MM.1S (cell line): ENCODE data around the gene IGSF5.
A peak's percentile ranks its signal among the peaks of the same experiment; 100 is the strongest.

Experiments
- DNase-seq: peaks from one replicate; pipeline ENCODE4 v3.0.0-alpha.2; 2015
- H2AFZ ChIP-seq: fragments of 300-600 bp; sonication (generic); 2 replicates; pipeline ENCODE4 v1.6.0; 2016; ENCODE audit warnings: antibody characterized with exemption, low read length
- H3F3A ChIP-seq: fragments of 300-600 bp; sonication (generic); 2 replicates; pipeline ENCODE4 v1.6.1; 2016; ENCODE audit warnings: mild to moderate bottlenecking, antibody characterized with exemption, low read length, moderate library complexity, mixed read lengths; ENCODE audit not compliant: insufficient read depth
- H3K27ac ChIP-seq: fragments of 300-600 bp; sonication (generic); 2 replicates; pipeline ENCODE4 v1.5.1; 2016; ENCODE audit warnings: mild to moderate bottlenecking, low read length
- H3K27me3 ChIP-seq: fragments of 300-600 bp; sonication (generic); replicated peaks from 2 replicates; pipeline ENCODE4 v1.6.0; 2016; ENCODE audit warnings: low read length; ENCODE audit not compliant: insufficient read depth
- H3K36me3 ChIP-seq: fragments of 300-600 bp; sonication (generic); replicated peaks from 2 replicates; pipeline ENCODE4 v1.6.1; 2016; ENCODE audit warnings: mild to moderate bottlenecking, low read length, mixed read lengths; ENCODE audit not compliant: insufficient read depth
- H3K4me1 ChIP-seq: fragments of 300-600 bp; sonication (generic); 2 replicates; pipeline ENCODE4 v1.6.1; 2016; ENCODE audit warnings: low read length, mixed read lengths
- H3K4me2 ChIP-seq: fragments of 300-600 bp; sonication (generic); 2 replicates; pipeline ENCODE4 v1.6.0; 2016; ENCODE audit warnings: low read depth, low read length
- H3K4me3 ChIP-seq: fragments of 300-600 bp; sonication (generic); 2 replicates; pipeline ENCODE4 v1.5.1; 2016; ENCODE audit warnings: low read length, mixed read lengths
- H3K79me2 ChIP-seq: fragments of 300-600 bp; sonication (generic); 2 replicates; pipeline ENCODE4 v1.6.1; 2016; ENCODE audit warnings: mixed run types, low read length, mixed read lengths
- H3K9ac ChIP-seq: fragments of 300-600 bp; sonication (generic); 2 replicates; pipeline ENCODE4 v1.6.1; 2016; ENCODE audit warnings: low read length, mixed read lengths
- H3K9me2 ChIP-seq: fragments of 300-600 bp; sonication (generic); replicated peaks from 2 replicates; pipeline ENCODE4 v1.6.1; 2016; ENCODE audit warnings: mild to moderate bottlenecking, low read length, mixed read lengths; ENCODE audit not compliant: insufficient read depth
- H3K9me3 ChIP-seq: fragments of 300-600 bp; sonication (generic); replicated peaks from 2 replicates; pipeline ENCODE4 v1.6.1; 2016; ENCODE audit warnings: mild to moderate bottlenecking, low read length, mixed read lengths; ENCODE audit not compliant: insufficient read depth
- H4K20me1 ChIP-seq: fragments of 300-600 bp; sonication (generic); 2 replicates; pipeline ENCODE4 v1.6.1; 2016; ENCODE audit warnings: mild to moderate bottlenecking, low read length, moderate library complexity, mixed read lengths; ENCODE audit not compliant: insufficient read depth
- EZH2 ChIP-seq: fragments of 300-600 bp; sonication (generic); optimal IDR thresholded peaks from 2 replicates; pipeline ENCODE3; 2017; ENCODE audit warnings: low read depth, mild to moderate bottlenecking, antibody characterized with exemption, low read length, mixed read lengths
- EZH2phosphoT487 ChIP-seq: fragments of 300-600 bp; sonication (generic); IDR thresholded peaks from 2 replicates; pipeline ENCODE4 v1.6.1; 2018; ENCODE audit warnings: antibody characterized with exemption, low read length
- TF ChIP-seq, protein P1 (sequence below): fragments of 300-600 bp; sonication (generic); IDR thresholded peaks from 2 replicates; pipeline ENCODE4 v1.5.1; 2016; ENCODE audit warnings: antibody characterized with exemption, low read length, mixed read lengths

The IGSF5 gene

DNA sequence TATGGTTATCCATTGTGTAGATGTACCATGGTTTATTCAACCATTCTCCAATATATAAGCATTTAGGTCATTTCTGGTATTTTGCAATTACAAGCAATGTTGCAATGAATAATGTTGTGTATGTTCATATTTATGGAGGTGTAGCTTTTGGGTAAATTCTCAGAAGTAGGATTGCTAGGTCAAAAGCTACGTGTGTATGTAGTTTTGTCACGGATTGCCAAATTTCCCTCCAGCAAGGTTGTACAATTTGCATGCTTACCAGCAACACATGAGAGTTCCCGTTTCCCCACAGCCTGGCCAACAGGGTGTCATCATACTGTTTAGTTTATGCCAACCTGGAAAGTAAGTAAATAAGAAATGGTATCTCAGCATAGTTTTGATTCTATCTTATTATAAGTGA, 36.3 kb downstream of the IGSF5 start:
- Histone ChIP-seq H3F3A (no peaks in the 10 kb centered on the region), H3K4me1 (no peaks in the 10 kb centered on the region), H3K27me3 (no peaks in the 10 kb centered on the region), H3K9ac (no peak overlapping the region), H3K9me2 (no peaks in the 10 kb centered on the region), H3K9me3 (no peaks in the 10 kb centered on the region), H3K27ac (no peak overlapping the region), H2AFZ (no peak overlapping the region), H3K4me2 (no peak overlapping the region), H4K20me1 (no peaks in the 10 kb centered on the region), H3K79me2 (no peaks in the 10 kb centered on the region), H3K36me3 (no peaks in the 10 kb centered on the region), H3K4me3 (no peak overlapping the region)
- no peak for TF ChIP-seq EZH2
- no peak for DNase-seq

DNA sequence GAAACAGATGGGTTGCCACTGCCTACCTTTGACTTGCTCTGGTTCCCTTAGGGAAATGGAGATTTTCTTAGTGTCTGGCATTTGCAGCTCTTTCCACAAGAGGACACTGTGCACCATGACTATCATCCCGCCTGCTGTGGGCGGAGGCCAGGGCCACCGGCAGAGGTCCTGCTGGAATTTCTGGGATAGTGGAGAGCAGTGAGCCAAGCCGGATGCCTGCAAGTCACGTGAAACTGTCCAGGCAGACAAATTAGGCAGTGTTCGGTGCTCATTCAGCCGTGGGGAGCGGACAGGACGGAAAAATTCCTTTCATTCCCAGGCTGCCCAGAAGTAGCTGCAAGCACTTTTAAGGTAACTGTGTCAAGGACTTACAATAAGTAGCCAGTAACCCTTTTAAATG, 43.4 kb downstream of the IGSF5 start:
- no peaks in the 10 kb centered on the region for H3K27me3 ChIP-seq
- no peak overlapping the region for H3K9ac ChIP-seq
- no peak overlapping the region for H2AFZ ChIP-seq
- H3K27ac ChIP-seq = no peak overlapping the region
- no peaks in the 10 kb centered on the region for H3K4me1 ChIP-seq
- DNase-seq = peak; percentile 51
- no peaks in the 10 kb centered on the region for H4K20me1 ChIP-seq
- no peaks in the 10 kb centered on the region for H3K36me3 ChIP-seq
- H3K79me2 ChIP-seq = no peaks in the 10 kb centered on the region
- no peaks in the 10 kb centered on the region for H3K9me3 ChIP-seq
- TF ChIP-seq EZH2phosphoT487 (no peak), EZH2 (no peak)
- TF ChIP-seq, protein P1, sequence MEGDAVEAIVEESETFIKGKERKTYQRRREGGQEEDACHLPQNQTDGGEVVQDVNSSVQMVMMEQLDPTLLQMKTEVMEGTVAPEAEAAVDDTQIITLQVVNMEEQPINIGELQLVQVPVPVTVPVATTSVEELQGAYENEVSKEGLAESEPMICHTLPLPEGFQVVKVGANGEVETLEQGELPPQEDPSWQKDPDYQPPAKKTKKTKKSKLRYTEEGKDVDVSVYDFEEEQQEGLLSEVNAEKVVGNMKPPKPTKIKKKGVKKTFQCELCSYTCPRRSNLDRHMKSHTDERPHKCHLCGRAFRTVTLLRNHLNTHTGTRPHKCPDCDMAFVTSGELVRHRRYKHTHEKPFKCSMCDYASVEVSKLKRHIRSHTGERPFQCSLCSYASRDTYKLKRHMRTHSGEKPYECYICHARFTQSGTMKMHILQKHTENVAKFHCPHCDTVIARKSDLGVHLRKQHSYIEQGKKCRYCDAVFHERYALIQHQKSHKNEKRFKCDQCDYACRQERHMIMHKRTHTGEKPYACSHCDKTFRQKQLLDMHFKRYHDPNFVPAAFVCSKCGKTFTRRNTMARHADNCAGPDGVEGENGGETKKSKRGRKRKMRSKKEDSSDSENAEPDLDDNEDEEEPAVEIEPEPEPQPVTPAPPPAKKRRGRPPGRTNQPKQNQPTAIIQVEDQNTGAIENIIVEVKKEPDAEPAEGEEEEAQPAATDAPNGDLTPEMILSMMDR = peak; percentile 68
- H3F3A ChIP-seq = no peaks in the 10 kb centered on the region
- no peaks in the 10 kb centered on the region for H3K9me2 ChIP-seq
- no peak overlapping the region for H3K4me2 ChIP-seq
- no peak overlapping the region for H3K4me3 ChIP-seq

DNA sequence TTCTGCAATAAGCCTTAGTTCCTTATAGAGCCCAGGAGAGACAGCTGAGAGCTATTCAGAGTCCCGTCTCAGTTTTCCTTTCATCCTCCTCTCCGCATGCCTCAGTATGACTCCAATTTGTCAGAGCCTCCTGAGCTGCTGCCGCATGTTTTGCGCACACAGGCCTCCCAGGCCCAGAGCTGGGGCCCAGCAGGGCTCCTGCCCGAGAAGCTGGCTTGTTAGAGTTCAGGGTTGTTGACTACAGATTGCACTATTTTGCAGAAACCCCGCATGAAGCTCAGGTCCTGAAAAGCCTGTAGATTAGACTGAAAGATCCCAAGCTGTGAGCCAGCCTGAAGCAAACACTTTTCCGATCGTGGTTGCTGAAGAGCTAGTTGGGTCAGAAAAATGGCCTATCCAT, 51.5 kb downstream of the IGSF5 start:
- no peak for TF ChIP-seq EZH2
- TF ChIP-seq EZH2phosphoT487 = no peak
- TF ChIP-seq, protein P1 = no peak
- no peaks in the 10 kb centered on the region for H3K4me1 ChIP-seq
- H3K9ac ChIP-seq = no peak overlapping the region

DNA sequence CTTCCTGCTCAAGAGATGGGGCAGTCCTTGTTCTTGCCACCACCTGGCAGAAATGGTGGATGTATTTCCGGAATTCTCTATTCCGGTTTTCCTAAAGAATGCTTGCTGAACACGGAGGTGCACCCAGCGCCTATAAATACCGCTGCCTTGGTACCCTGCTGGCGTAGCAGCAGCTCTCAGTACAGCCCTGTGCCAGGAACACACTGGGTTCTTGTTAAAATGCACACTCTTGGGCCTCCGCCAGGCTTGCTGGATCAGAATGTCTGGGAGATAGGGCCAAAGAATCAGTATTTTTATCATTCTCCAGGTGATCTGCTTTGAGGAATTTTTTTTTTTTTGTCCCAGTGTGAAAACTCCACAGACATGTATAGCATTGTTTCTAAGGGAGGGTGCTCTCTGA, 54.2 kb downstream of the IGSF5 start:
- Histone ChIP-seq H3K4me2 (no peak overlapping the region), H4K20me1 (no peaks in the 10 kb centered on the region), H3K4me1 (no peaks in the 10 kb centered on the region), H3K79me2 (no peaks in the 10 kb centered on the region), H3K9ac (no peak overlapping the region), H3K4me3 (no peak overlapping the region), H3K27ac (no peak overlapping the region), H3K27me3 (no peaks in the 10 kb centered on the region), H3K36me3 (no peaks in the 10 kb centered on the region), H3K9me2 (no peaks in the 10 kb centered on the region), H2AFZ (no peak overlapping the region), H3F3A (no peaks in the 10 kb centered on the region), H3K9me3 (no peaks in the 10 kb centered on the region)
- TF ChIP-seq EZH2phosphoT487 = no peak
- no peak for TF ChIP-seq EZH2
- TF ChIP-seq, protein P1 = no peak
- DNase-seq = no peak

More for the DNA sequence above, 51.5 kb downstream of the IGSF5 start:
- H2AFZ ChIP-seq = no peak overlapping the region
- DNase-seq = no peak
- H3K9me3 ChIP-seq = no peaks in the 10 kb centered on the region
- no peak overlapping the region for H3K27ac ChIP-seq
- no peak overlapping the region for H3K4me2 ChIP-seq
- H3K79me2 ChIP-seq = no peaks in the 10 kb centered on the region
- no peaks in the 10 kb centered on the region for H4K20me1 ChIP-seq
- no peaks in the 10 kb centered on the region for H3K9me2 ChIP-seq
- no peaks in the 10 kb centered on the region for H3K36me3 ChIP-seq
- no peak overlapping the region for H3K4me3 ChIP-seq
- H3F3A ChIP-seq = no peaks in the 10 kb centered on the region
- no peaks in the 10 kb centered on the region for H3K27me3 ChIP-seq
